ENCODE results near the gene PLA2G12B.

DNA sequence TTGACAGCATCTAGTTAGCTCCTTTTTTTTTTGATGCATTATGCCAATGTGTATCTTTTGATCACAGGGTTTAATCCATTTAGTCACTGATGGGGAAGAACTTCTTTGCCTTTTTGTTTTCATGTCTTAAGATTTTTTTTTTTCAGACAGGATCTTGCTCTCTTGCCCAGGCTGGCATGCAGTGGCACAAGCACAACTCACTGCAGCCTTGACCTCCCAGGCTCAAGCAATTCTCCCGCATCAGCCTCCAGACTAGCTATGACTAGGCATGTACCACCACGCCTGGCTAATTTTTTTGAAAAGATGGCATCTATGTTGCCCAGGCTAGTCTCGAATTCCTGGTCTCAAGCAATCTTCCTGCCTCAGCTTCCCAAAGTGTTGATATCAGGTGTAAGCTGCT, 46.4 kb upstream of the PLA2G12B start:
- TF ChIP-seq, protein P1, sequence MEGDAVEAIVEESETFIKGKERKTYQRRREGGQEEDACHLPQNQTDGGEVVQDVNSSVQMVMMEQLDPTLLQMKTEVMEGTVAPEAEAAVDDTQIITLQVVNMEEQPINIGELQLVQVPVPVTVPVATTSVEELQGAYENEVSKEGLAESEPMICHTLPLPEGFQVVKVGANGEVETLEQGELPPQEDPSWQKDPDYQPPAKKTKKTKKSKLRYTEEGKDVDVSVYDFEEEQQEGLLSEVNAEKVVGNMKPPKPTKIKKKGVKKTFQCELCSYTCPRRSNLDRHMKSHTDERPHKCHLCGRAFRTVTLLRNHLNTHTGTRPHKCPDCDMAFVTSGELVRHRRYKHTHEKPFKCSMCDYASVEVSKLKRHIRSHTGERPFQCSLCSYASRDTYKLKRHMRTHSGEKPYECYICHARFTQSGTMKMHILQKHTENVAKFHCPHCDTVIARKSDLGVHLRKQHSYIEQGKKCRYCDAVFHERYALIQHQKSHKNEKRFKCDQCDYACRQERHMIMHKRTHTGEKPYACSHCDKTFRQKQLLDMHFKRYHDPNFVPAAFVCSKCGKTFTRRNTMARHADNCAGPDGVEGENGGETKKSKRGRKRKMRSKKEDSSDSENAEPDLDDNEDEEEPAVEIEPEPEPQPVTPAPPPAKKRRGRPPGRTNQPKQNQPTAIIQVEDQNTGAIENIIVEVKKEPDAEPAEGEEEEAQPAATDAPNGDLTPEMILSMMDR (IDR thresholded peaks at IDR 0.05; ENCODE audit: insufficient read depth, low read length): no peak
- TF ChIP-seq SPI1 (IDR thresholded peaks at IDR 0.05; ENCODE audit: borderline replicate concordance, low read depth) (no peak), GABPA (IDR thresholded peaks at IDR 0.05; ENCODE audit: low read depth) (no peak)

All from HL-60 (cell line).